Stimulated activated CD4-positive, alpha-beta T cell treated with anti-CD3 and anti-CD28 coated beads, Interleukin-1b, Interleukin-23, amount 100 ng/mL, for 24 hours (primary cell): ENCODE measurements around the gene HCCS.
"Not testable (repeated sequence)": the region's sequence is repeated elsewhere in the genome, so short reads cannot be mapped to it uniquely, and the experiment has no call there.

Experiments
- DNase-seq, 4 experiments: peaks; one replicate each; pipeline ENCODE4 v3.0.0-alpha.2; 2020; ENCODE audit warnings: low read depth in 4 of 4, low spot score in 1 of 4

Gene HCCS

DNA sequence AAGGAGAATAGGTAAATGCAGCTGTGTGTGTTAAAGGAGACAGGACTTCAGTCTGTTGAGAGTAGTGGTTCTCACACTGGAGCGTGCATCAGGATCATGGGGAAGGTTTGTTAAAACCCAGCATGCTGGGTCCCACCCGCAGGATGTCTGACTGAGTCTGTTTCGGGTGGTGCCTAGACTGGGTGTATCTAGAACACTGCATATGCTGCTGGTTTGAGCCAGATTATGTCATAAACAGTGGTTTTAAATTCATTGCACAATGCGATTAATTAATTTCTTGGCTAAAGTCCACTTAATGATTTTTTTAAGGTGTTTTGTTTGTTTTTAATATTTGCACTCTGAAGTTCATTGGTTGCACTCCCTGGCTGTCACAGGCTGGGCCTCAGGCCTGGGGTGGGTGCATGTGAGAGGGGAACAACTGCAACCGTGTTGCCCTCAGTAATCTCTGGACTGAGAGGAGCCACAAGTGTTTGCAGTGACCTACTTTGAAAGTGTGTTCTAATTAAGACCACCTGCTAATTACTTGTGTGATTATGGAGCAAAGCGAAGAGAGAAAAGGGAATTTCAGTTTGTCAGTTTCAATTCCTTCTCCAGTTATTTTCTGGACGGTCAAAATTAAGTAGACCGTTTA lies 8.3 kb downstream of the HCCS start:
- no peak for DNase-seq

DNA sequence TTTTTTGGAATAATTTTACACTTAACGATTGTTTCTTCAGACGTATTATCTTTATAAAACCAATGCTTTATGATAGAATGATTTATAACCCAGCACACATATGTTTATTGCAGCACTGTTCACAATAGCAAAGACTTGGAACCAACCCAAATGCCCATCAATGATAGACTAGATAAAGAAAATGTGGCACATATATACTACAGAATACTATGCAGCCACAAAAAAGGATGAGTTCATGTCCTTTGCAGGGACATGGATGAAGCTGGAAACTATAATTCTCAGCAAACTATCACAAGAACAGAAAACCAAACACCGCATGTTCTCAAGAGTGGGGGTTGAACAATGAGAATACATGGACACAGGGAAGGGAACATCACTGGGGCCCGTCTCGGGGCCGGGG lies 12.0 kb downstream of the HCCS start:
- DNase-seq = not testable (repeated sequence)

DNA sequence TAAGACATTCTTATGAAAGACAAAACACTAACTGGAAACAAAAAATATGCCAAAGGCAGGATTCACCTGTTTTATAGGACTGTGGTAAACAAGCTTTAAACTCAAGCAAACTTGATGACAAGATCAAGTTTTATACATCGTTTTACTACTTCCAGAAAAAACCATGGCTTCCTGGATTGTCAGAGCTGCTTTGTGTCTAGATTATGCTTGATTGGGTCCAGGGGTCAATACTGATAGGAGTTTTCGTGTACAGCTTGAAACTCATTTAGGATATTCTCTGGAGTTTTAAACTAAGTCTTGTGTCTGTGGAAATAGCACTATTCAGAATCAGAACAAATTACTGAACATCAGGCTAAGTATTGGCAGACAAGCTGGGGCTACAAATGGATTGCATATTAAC lies 13.0 kb downstream of the HCCS start:
- no peak for DNase-seq

DNA sequence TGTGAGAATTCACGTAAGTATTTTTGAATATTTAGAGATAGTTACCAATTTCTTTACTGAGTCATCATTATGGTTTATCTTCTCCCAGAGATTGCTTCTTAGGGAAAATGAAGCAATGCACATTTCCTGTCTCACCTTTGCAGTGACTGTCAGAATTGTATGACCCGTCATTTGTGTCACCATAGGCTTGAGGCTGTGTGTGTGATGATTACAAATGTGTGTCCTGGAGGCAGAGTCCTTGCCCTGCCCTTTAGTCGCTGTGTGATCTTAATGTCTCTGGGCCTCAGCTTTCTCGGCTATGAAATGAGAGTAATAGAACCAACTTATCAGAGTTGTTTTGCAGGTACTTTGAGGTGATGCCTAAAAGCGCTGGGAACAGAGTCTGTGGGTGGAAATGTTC lies 13.9 kb downstream of the HCCS start:
- DNase-seq = no peak

DNA sequence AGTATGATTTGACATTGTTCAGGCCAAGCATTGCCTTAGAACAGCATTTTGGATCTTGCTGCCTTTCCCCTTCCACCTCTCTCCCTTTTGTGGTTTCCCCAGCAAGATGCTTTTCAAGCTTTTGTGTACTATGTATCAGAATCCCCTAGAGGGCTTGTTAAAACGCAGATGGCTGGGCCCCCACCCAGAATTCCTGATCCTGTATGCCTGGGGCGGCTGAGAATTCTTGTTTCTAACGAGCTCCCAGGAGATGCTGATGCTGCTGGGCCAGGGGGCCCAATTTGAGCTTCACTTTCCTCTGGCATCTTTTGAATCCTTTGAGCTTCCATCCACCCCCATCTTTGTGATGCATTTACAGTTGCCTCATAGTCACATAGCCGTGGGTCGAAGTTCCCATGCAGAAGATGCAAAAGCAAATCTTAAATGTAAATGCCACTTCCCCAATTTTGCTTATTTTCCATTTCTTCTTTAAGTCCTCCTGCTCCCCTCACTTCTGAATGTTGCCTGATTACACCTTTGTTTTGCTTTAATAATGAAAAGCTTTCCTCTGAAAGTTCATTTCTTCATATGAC lies 18.5 kb downstream of the HCCS start:
- DNase-seq = no peak

DNA sequence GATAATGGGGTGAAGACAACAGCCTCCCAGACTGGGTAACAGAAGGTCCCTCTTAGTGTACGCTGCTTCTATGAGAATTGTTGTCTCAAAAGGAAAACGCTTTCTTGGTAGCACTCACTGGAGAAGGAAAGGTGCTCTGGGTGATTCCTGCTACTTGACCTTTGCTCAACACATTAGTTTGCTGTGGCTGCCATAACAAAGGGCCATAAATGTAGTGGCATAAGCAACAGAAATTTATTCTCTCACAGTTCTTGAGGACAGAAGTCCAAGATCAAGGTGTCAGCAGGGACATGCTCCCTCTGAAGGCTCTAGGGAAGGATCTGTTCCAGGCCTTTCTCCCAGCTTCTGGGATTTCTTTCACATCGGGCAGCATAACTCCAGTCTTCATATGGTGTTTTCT lies 19.0 kb downstream of the HCCS start:
- no peak for DNase-seq

DNA sequence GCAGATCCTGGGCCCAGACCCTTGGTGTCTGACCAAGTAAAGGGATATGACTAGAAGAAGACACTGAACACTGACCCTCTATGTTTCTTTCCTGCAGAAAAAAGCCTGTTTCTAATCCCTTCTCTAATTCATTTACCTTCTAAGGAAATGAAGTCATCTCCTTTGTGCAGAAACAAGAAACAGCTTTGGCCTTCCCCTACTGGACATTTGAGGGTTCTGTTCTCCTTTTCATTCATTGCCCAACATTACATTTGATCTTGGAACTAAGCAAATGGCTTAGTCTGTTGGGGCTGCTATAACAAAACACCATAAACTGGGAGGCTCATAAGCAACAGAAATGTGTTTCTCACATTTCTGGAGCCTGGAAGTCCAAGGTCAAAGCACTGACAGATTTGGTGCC lies 20.0 kb downstream of the HCCS start:
- DNase-seq = no peak

DNA sequence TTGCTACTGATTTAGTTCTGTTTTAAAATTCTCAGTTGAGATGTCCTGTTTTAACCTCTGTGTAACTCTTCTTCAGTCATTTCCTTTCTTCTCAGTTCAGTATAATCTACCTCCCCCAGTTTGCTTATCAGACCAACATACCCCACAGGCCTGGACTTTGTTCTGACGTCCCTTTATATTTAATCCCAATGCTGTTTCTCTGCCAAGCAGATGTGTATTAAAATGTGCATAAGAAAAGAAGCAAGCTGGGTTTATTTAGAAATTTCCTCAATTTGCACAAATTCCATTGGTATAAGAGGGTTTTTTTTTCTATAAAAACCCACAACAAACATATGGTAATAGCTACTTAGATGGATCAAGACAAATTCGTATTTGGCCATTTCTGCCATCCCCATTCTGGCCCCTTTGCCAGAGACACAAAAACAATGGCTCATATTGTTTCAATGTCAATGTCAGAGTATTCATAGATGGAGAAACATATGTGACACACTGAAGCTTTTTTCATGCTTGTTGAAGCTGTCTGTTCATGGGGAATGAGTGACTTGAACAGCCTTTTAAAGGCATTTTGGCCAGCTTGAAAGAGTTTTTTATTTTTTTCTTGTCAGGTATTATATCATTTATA lies 24.5 kb downstream of the HCCS start:
- no peak for DNase-seq

DNA sequence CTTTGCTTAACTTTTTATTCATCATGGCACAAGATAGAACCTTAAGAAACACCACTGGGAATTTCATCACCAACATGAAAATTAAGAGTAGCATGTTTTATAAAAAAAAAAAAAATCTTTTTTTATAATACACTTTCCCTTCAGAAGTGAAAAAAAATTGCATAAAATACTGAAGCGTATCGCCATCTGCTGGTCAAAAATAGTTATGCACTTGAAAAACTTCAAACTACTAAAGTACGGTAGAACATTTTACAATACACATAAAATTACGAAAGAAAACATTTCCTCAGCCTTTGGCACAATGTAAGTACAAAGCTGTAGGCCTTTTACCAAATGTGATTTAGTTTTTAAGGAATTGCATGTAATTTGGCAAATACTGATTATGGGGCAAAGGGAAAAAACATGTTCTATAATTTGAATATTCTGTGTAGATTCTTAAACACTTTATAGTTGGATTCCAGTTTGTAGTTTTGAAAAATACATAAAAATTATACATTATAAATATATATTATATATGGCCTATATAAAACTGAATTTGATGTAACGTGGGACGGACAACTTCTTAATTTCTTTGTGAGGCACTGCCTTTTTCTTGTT lies 26.5 kb downstream of the HCCS start:
- DNase-seq = no peak

DNA sequence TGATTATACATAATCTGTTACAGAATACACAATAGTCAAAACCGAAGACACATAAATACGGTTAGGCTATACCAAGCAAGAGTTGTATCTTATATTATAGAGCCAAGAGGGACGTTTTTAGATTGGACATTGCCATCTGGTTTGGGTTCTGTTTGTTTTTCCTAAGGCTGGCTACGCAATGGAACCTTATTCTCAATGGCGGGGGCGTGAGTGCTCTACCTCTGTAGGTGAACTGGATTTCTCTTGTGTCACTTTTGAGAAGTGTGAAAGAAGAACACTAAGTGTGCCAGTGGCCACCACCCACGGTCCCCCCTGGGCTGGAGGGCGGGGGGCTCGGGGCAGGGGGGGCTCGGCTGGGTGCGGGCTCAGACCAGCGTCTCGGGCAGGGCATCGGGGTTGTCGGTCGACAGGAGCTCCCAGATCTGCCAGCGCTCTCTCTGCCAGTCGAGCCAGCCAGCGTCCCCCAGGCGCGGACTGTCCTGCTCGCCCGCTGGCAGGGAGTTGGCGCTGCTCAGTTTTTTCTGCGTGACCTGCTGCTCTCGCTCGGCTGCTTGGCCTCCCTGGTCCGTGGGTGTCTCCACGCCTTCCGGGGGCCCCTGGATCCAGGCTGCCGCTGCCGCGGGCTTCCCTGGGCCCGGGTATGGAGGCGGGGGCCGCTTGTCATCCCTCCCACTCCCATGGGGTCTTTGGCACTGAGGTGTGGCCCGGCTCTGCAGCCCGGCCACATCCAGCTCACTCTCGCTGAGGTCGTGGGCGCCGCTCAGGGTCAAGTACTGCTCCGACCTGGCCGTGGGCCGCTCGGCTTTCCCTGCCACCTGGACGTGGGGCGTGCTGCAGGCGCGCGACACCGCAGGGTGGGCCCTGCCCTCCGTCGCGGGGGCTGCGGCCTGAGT lies 27.6 kb downstream of the HCCS start:
- no peak for DNase-seq

DNA sequence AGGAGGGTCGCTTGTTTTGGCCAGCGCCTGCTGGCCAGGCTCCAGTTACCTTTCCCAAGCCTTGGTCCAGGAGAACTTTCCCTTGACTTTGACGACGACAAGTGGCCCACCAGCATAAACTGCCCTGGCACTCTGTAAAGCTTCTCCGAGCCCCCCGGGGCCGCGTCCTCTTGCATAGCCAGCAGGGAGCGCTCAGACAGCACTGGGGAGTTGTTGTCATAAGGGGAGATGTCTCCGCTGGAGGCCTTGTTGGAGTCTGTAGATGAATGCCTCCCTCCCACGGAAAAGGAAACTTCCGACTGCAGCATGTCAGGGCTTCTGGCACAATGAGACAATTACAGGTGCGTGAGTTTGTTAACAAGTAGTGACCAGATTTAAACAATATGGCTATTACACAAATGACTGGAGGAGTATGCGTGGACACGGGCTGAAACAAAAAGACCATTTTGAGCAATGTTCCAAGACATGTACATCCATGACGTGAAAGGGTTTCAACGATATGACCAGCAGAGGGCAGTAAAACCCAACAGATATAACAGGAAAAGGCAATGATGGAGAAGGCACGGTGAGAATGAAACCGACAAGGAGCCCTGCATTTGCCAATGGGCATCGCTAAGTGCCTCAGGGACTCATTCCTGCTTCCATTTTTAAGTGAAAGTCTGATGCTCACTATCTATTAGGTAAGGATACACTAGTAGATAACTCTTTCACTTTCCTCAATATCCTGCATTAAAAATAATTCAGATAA lies 33.0 kb downstream of the HCCS start:
- peak in 3 of 4 experiments; percentile 5 to 35 (median 10) for DNase-seq

DNA sequence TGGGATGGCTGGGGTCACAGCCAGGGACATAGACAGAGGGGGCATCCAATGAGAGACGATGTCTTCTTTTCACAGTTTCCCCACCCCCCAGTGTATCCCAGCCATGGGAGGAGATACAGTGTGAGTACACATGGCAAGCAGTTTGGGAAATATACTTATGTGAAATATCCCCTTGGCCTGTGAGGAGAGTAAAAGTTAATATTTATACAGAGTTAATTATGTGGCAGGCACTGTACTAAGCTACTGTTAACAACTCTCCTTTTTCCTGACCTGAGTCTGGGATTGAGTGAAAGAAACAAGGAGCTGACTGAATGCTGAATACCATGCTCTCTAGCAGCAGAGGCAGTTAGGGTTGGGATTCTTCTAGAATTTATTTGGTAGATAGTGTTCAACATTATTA lies 35.3 kb downstream of the HCCS start:
- DNase-seq = no peak

DNA sequence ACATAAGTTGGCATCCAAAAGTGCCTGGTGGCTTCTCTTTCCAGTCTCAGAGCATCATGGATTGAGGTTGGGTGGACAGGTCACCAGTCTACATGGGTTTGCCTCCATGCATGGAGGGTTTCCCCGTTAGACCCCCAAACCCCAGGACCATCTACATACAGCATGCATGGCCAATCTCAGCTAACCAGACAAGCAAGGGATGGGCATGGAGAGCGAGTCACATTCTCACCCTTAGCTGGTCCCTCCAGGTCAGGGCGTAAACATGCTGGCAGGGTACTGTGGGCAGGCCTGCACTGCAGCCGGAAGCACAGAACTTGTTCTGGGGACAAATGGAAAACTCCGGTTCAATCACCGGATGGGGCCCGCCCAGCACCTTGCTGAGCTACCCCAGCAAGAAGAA lies 37.3 kb downstream of the HCCS start:
- no peak for DNase-seq

DNA sequence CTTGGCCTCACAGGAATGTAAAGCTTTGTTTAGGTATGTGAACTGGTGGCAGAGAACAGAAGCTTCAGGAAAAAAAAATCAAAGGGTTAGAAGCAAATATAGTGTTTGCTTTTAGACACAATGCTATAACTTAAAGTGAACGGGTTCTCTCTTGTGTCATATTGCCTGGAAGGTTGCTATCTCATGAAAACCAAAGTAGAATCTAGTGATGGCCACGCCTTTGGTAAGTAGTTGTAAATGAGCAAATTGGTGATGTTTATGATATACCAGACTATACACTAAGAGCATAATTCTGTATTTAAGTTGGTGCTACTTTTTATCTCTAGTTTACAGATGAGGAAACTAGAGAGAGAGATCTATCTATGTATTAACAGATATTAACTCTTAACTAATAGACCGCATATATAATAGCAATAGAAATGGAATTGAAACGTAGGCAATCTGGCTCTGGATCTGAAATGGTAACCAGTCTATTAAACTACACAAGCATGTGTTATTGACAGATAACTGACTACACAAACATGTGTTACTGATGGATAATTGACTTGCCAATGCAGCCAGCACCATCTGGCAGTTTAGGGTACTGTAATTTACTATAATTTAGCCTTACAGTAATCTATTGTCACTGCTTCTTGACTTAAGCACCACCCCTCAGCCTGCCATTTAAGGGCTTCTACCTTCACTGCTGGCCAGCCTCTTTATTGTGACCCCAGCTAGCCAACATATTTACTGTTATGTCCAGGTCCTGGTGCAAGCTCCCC lies 40.8 kb downstream of the HCCS start:
- no peak for DNase-seq

DNA sequence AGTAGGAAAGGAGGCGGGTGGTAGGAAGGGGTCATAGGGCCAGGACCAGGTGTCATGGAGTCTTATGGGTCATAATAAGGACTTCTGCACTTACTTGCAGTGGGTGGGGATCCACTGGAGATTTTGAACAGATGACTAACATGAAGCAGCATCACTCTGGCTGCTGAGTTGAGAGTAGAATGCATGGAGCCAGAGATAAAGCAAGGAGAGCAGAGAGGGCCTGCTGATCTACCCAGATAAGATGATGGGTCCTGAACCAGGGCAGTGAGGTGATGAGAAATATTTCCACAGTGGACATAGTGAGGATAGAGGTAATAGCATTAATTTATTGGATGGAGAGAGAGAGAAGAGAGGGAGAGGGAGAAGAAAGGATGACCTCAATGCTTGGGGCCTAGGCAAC lies 48.0 kb downstream of the HCCS start:
- DNase-seq = no peak

DNA sequence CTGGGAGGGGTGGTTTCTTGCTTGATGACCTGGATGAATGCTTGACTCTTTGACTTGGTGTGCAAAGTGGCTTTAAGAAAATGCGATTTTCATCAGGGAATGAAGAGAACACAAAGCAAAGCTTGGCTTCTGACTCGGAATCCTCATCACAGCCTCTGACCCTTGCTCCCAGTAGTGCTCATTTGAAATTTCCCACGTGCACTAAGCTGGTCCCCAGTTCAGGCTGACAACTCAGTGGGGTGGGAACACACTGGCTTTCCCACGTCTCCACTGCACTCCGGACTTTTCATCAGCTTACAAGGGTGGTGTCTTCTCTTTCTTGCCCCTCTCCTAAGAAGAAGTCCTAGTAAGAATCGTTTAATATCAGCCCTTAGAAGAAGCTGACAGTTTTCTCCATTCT lies 53.3 kb downstream of the HCCS start:
- DNase-seq = no peak

DNA sequence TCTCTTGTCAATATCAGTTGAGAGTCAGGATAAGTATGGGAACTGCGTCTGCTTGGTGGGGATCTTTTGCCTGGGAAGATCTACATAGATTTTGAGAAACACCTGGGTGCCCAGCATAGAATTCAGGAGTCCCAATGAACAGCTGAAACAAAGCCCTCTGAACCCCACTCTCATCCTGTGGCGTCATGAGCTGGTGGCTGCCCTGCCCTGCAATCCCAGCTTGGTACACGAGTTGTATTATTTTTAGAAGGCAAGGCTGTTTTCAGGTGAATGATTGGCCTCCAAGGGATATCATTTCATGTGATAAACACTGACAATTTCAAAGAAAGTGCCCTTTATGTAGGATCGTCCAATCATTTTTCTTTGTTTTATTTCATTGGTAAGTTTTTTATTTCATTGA lies 60.8 kb downstream of the HCCS start:
- no peak for DNase-seq

DNA sequence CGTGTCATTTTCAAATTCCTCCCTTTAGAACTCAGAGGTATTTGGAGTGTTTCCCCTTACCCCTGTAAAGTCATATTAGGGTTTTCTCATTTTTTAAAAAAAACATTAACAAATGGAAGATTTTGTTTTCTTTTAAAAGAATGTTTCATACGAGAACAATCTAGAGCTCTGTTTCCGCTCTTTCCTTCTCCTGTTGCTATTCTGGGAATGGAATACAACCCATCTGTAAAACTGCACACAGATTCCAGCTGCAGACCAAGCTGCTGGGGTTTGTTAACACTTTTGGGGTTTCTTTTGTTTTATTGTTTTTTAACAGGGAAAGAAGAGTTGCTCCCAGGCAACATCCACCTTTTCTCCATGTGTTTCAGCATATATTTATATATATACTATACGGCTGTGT lies 61.3 kb downstream of the HCCS start:
- no peak for DNase-seq
